Measurements from ENCODE around the gene ADCY9.

DNA sequence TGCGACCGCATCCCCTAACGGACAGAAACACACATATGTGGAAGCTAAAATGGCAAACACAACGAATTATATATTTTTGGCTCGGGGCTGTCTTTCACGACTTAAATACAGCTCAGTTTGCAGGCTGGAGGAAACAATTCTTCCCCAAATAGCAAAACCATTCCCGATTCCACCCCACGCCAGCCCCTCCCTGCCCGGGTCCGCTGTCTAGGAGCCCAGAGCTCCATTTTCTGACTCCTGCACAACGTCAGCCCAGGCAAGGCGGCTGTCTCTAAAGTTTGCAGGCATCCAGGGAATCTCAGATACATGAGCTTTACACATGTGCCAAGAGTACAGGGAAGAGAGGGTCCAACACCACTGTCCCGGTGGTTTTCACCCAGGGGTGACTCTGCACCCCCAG, 110.5 kb downstream of the ADCY9 start:
- TF ChIP-seq, protein P1, sequence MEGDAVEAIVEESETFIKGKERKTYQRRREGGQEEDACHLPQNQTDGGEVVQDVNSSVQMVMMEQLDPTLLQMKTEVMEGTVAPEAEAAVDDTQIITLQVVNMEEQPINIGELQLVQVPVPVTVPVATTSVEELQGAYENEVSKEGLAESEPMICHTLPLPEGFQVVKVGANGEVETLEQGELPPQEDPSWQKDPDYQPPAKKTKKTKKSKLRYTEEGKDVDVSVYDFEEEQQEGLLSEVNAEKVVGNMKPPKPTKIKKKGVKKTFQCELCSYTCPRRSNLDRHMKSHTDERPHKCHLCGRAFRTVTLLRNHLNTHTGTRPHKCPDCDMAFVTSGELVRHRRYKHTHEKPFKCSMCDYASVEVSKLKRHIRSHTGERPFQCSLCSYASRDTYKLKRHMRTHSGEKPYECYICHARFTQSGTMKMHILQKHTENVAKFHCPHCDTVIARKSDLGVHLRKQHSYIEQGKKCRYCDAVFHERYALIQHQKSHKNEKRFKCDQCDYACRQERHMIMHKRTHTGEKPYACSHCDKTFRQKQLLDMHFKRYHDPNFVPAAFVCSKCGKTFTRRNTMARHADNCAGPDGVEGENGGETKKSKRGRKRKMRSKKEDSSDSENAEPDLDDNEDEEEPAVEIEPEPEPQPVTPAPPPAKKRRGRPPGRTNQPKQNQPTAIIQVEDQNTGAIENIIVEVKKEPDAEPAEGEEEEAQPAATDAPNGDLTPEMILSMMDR (conservative IDR thresholded peaks at IDR 0.05) = no peak
- no peak for TF ChIP-seq EZH2 (IDR thresholded peaks at IDR 0.05; ENCODE audit: low read depth)

Data from PC-9 (cell line).